ENCODE results near the gene PRKAG3. TPM values are rescaled to one million over a fixed set of nuclear protein-coding genes. Genes with fewer than 3 reads are reported as not detected.

PRKAG3 gene
- total RNA-seq, 1 experiment from 2014 or later: not detected

Small RNA genes within 50 kb of the gene (microRNA-seq; reads per million reads assigned to microRNA genes)
- gene MIR9500: not detected

Other genes with a start within 250 kb of the PRKAG3 start
- gene PLCD4, start 223.9 kb downstream of the PRKAG3 start, total RNA-seq (2022): 0.26 and 0.48 TPM in 2 replicates
- gene ZNF142, start 172.2 kb downstream of the PRKAG3 start, total RNA-seq (2022): 37.0 and 38.5 TPM in 2 replicates
- gene BCS1L, start 172.1 kb downstream of the PRKAG3 start, total RNA-seq (2022): 68.3 and 74.6 TPM in 2 replicates
- 30.5 and 32.1 TPM in 2 replicates for gene RNF25, start 159.8 kb downstream of the PRKAG3 start, total RNA-seq (2022)
- 44.1 and 56.9 TPM in 2 replicates for gene STK36, start 159.7 kb downstream of the PRKAG3 start, total RNA-seq (2022)
- 86.6 and 87.9 TPM in 2 replicates for gene TTLL4, start 121.0 kb downstream of the PRKAG3 start, total RNA-seq (2022)
- gene CYP27A1, start 49.7 kb downstream of the PRKAG3 start, total RNA-seq (2022): 20.9 and 26.8 TPM in 2 replicates
- 18.3 and 20.3 TPM in 2 replicates for gene WNT6, start 28.0 kb upstream of the PRKAG3 start, total RNA-seq (2022)
- 0.81 and 1.2 TPM in 2 replicates for gene WNT10A, start 49.0 kb upstream of the PRKAG3 start, total RNA-seq (2022)
- gene CDK5R2, start 127.9 kb upstream of the PRKAG3 start, total RNA-seq (2022): 0.18 and 0.21 TPM in 2 replicates
- gene FEV, start 153.4 kb upstream of the PRKAG3 start, total RNA-seq (2022): not detected in 2 replicates
- 0.59 TPM in 1 of 2 replicates, not detected in the other for gene CRYBA2, start 161.6 kb upstream of the PRKAG3 start, total RNA-seq (2022)
- 0.34 and 0.77 TPM in 2 replicates for gene CFAP65, start 209.7 kb upstream of the PRKAG3 start, total RNA-seq (2022)
- 19.0 and 22.6 TPM in 2 replicates for gene IHH, start 229.1 kb upstream of the PRKAG3 start, total RNA-seq (2022)